HFF-Myc (cell line): ENCODE results near the gene CD48.

Source experiments
- DNase-seq: peaks from one replicate; pipeline ENCODE4 v3.0.0-alpha.2; 2011; ENCODE audit warnings: low read depth; ENCODE audit errors: extremely low read depth
- H3K4me3 ChIP-seq: replicated peaks from 2 replicates; pipeline ENCODE4 v1.5.1; 2011; ENCODE audit warnings: low read depth, mild to moderate bottlenecking, control low read depth, low read length
- TF ChIP-seq, protein P1 (sequence below): IDR thresholded peaks from 2 replicates; pipeline ENCODE4 v1.5.1; 2012; ENCODE audit warnings: mild to moderate bottlenecking, low read depth, low read length, control low read depth; ENCODE audit errors: missing control alignments

CD48 gene

GRCh38 chr1:160755461-160755860 is 43.8 kb upstream of the CD48 start:
- TF ChIP-seq, protein P1, sequence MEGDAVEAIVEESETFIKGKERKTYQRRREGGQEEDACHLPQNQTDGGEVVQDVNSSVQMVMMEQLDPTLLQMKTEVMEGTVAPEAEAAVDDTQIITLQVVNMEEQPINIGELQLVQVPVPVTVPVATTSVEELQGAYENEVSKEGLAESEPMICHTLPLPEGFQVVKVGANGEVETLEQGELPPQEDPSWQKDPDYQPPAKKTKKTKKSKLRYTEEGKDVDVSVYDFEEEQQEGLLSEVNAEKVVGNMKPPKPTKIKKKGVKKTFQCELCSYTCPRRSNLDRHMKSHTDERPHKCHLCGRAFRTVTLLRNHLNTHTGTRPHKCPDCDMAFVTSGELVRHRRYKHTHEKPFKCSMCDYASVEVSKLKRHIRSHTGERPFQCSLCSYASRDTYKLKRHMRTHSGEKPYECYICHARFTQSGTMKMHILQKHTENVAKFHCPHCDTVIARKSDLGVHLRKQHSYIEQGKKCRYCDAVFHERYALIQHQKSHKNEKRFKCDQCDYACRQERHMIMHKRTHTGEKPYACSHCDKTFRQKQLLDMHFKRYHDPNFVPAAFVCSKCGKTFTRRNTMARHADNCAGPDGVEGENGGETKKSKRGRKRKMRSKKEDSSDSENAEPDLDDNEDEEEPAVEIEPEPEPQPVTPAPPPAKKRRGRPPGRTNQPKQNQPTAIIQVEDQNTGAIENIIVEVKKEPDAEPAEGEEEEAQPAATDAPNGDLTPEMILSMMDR = no peak
- no peak for DNase-seq
- no peak overlapping the region for H3K4me3 ChIP-seq

GRCh38 chr1:160753594-160753993 is 42.0 kb upstream of the CD48 start:
- no peak overlapping the region for H3K4me3 ChIP-seq
- no peak for DNase-seq
- TF ChIP-seq, protein P1 = no peak

DNA sequence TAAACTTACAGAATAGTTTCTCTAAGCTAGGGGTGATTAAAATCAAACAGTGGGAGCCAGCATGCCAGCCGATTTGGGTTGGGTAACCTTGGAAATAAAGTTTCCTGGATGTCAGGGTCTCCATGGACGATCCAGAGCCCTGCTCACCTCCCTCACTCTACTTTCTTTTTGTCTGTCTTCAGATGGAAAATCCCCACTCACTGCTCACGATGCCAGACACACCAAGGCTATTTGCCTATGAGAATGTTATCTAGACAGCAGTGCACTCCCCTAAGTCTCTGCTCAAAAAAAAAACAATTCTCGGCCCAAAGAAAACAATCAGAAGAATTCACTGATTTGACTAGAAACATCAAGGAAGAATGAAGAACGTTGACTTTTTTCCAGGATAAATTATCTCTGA is 41.3 kb upstream of the CD48 start:
- no peak for DNase-seq
- H3K4me3 ChIP-seq = no peak overlapping the region
- TF ChIP-seq, protein P1 = no peak

DNA sequence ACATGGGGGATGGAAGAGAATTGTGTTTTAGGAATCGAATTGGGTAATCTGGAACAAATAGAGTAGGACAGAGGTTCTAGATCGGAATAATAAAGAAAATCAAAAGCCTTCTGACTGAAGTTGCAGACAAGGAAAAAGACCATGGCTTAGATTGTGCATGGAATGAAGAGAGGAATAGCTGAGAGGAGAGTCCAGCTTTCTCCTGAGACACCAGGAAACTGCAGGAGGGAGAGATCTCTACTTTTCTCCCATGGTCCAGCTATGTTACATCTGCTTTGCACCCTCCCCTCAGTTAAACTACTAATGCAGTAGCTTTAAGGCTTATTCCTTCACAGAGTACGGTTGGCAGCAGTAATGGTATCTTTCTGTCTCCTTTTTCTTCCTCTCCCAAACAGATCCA is 40.8 kb upstream of the CD48 start:
- DNase-seq = no peak
- H3K4me3 ChIP-seq = no peak overlapping the region
- TF ChIP-seq, protein P1 = no peak

- H3K4me3 ChIP-seq = no peak overlapping the region
- no peak for DNase-seq
- TF ChIP-seq, protein P1 = no peak
These were observed 39.0 kb upstream of the CD48 start for GRCh38 chr1:160750608-160751007.

GRCh38 chr1:160748878-160749269 is 37.3 kb upstream of the CD48 start:
- no peak overlapping the region for H3K4me3 ChIP-seq
- TF ChIP-seq, protein P1 = no peak
- DNase-seq = no peak

- TF ChIP-seq, protein P1 = peak; percentile 15
- H3K4me3 ChIP-seq = no peak overlapping the region
- no peak for DNase-seq
These were observed 36.7 kb upstream of the CD48 start for GRCh38 chr1:160748181-160748877.
